ENCODE results near the gene NT5M.

The NT5M gene

DNA sequence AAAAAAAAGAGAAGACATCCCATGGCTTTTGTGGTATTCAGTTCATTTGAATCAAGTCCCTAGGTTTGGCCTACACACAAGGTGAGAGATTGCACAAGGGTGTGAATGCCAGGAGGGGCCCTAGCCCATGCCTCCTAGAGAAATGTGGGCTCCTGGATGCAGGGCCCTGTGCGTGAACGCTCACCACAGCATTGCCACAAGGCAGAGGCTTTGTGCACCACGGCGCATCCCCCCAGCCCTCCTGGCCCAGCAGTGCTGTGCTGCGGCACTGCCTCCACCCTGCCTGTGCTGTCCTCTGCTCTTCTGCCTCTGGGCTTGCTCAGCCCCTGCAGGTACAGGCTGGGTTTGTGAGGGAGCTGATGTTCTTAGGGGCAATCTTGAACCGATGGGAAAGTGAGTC lies 92.7 kb downstream of the NT5M start:
- no peak for DNase-seq
